ENCODE results near the gene WDR20. TPM values are rescaled to one million over a fixed set of nuclear protein-coding genes. Genes with fewer than 3 reads are reported as not detected.

WDR20 gene
- total RNA-seq, 4 donors from 2014 or later: 16.0 to 21.9 (median 19.1) TPM

GRCh38 chr14:102200690-102201352 lies 61.1 kb downstream of the WDR20 start:
- peaks cover 5 to 99% (median 14%) of the 10 kb centered on the region in 3 donors for H3K36me3 ChIP-seq
- intact Hi-C loops (cut with DNase I): no loop called here

GRCh38 chr14:102201353-102201738 lies 61.6 kb downstream of the WDR20 start:
- 86% methylated on average over 9 of the region's 9 CpGs for WGBS, 2 donors
- intact Hi-C loops (cut with DNase I): no loop called here
- Histone ChIP-seq H3K27me3 (no peaks in the 10 kb centered on the region), H3K4me3 (no peak overlapping the region), H3K9me3 (no peaks in the 10 kb centered on the region), H3K27ac (no peak overlapping the region), H3K36me3 (peaks cover 5 to 99% (median 14%) of the 10 kb centered on the region in 3 donors), H3K4me1 (peaks cover 0 to 14% (median 0%) of the 10 kb centered on the region in 3 donors)
- TF ChIP-seq CTCF (IDR thresholded peaks at IDR 0.05) (no peak), POLR2A (IDR thresholded peaks at IDR 0.05) (no peak)
- no peak for DNase-seq

More at GRCh38 chr14:102200690-102201352, 61.1 kb downstream of the WDR20 start:
- no peak for DNase-seq
- Histone ChIP-seq H3K27ac (no peak overlapping the region), H3K27me3 (no peaks in the 10 kb centered on the region), H3K9me3 (no peaks in the 10 kb centered on the region), H3K4me3 (no peak overlapping the region), H3K4me1 (peaks cover 0 to 14% (median 0%) of the 10 kb centered on the region in 3 donors)
- WGBS, 2 donors: 75 to 85% methylated on average over 9 of the region's 9 CpGs
- TF ChIP-seq POLR2A (IDR thresholded peaks at IDR 0.05) (no peak), CTCF (IDR thresholded peaks at IDR 0.05) (no peak)

- peaks cover 5 to 99% (median 14%) of the 10 kb centered on the region in 3 donors for H3K36me3 ChIP-seq
- DNase-seq: no peak
- H3K9me3 ChIP-seq: no peaks in the 10 kb centered on the region
- WGBS, 2 donors: 63 to 80% methylated on average over 3 to 4 of the region's 4 CpGs
- peaks cover 0 to 12% (median 0%) of the 10 kb centered on the region in 3 donors for H3K4me1 ChIP-seq
- H3K27ac ChIP-seq: no peak overlapping the region
- no peak overlapping the region for H3K4me3 ChIP-seq
- H3K27me3 ChIP-seq: no peaks in the 10 kb centered on the region
- intact Hi-C loops (cut with DNase I): no loop called here
- no peak for TF ChIP-seq CTCF (IDR thresholded peaks at IDR 0.05)
- TF ChIP-seq POLR2A (IDR thresholded peaks at IDR 0.05): no peak
These were observed 62.1 kb downstream of the WDR20 start for GRCh38 chr14:102201776-102202175.

GRCh38 chr14:102202944-102203343 lies 63.2 kb downstream of the WDR20 start:
- no peaks in the 10 kb centered on the region for H3K27me3 ChIP-seq
- H3K4me1 ChIP-seq: peaks cover 0 to under 1% (median 0%) of the 10 kb centered on the region in 3 donors
- DNase-seq: no peak
- no peak overlapping the region for H3K4me3 ChIP-seq
- no peaks in the 10 kb centered on the region for H3K9me3 ChIP-seq
- TF ChIP-seq POLR2A (IDR thresholded peaks at IDR 0.05) (no peak), CTCF (IDR thresholded peaks at IDR 0.05) (no peak)
- intact Hi-C loops (cut with DNase I): no loop called here
- peaks cover 5 to 99% (median 16%) of the 10 kb centered on the region in 3 donors for H3K36me3 ChIP-seq
- no peak overlapping the region for H3K27ac ChIP-seq
- WGBS, 2 donors: 90 to 95% methylated on average over 3 of the region's 3 CpGs

GRCh38 chr14:102203382-102203781 lies 63.7 kb downstream of the WDR20 start:
- no peaks in the 10 kb centered on the region for H3K9me3 ChIP-seq
- H3K4me1 ChIP-seq: no peaks in the 10 kb centered on the region
- peaks cover 5 to 99% (median 20%) of the 10 kb centered on the region in 3 donors for H3K36me3 ChIP-seq
- WGBS, 2 donors: 80 to 89% methylated on average over 5 to 6 of the region's 6 CpGs
- H3K27ac ChIP-seq: no peak overlapping the region
- H3K27me3 ChIP-seq: no peaks in the 10 kb centered on the region
- TF ChIP-seq POLR2A (IDR thresholded peaks at IDR 0.05): no peak
- no peak for TF ChIP-seq CTCF (IDR thresholded peaks at IDR 0.05)
- intact Hi-C loops (cut with DNase I): no loop called here
- H3K4me3 ChIP-seq: no peak overlapping the region
- DNase-seq: no peak

All from esophagus squamous epithelium (tissue), 5 donors.